GM03348 (cell line): Measurements from ENCODE around the gene HUWE1.

ENCODE experiments used
- DNase-seq: peaks from one replicate; pipeline ENCODE4 v3.0.0; 2012; ENCODE audit warnings: low spot score

HUWE1 gene

DNA sequence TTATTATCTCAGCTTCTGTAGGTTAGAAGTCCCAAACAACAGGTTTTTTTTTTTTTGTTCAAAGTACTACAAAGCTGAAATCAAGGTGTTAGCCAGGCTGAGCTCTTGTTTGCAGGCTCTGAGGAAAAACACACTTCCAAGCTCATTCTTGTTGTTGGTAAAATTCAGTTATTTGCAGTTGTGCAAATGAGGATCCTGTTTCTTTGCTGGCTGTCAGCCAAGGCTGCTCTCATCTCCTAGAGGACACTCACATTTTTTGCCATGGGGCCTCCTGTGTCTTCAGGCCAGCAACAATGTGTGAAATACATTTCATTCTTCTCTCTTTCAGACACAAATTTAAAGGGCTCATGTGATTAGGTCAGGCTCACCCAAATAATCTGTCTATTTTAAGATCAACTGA is 192.1 kb downstream of the HUWE1 start:
- peak; percentile 19 for DNase-seq

DNA sequence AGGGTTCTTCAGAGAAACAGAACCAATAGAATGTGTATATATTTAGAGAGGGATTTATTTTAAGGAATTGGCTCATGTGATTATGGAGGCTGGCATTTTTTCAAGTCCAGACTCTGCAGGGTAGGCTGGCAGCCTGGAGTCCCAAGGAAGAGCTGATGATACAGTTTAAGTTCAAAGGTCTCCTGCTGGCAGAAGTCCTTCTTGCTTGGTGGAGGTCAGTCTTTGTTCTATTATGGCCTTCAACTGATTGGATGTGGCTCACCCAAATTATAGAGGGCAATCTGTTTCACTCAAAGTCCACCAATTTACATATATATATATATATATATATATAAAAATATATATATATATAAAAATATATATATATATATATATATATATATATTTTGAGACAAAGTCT is 200.2 kb downstream of the HUWE1 start:
- no peak for DNase-seq

DNA sequence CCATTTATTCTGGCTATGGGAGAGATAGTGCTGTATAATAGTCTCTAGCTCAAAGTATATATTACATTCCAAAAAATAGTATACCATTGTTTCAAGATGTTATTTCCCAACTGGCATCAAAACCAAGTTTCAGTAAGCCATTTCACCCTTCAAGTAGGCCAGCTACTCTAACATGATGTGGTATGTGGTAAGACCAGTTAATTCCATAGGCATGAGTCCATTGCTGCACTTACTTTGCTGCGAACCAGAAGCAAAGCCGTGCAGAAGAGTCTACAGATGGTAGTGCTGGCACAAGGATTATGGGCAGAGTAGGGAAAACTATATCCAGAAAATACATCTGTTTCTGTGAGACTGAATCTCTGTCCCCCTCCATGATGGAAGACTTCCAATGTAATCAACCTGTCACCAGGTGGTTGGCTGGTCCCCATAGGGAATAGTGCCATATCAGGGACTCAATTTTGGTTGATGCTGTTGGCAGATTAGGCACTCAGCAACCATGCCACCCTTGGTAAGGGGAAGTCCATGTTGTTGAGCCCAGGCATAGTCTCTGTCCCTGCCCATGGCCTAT is 202.6 kb downstream of the HUWE1 start:
- peak; percentile 45 for DNase-seq

DNA sequence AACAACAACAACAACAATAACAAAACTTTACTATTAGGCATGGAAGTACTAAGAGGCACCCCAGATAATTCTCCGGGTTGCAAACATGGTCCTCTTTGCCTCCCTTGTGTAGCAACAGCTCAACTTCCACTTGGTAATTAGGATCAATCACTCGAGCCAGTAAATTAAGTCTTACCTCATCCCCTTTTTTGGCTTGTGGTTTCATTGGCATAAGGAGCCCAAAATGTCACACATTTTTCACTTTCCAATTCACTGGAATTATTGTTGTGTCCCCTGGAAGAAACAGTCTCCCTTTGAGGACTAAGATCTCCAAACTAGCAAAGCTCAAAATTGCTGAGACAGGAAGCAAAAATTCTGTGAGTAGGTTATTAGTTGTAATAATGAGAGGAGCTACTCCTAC is 203.1 kb downstream of the HUWE1 start:
- no peak for DNase-seq
